NT2/D1 (cell line): ENCODE data around the gene CCAR1.

ENCODE experiments used
- YY1 ChIP-seq: IDR thresholded peaks from 2 replicates; pipeline ENCODE4 v1.6.1; 2011; ENCODE audit not compliant: insufficient read length, insufficient read depth
- ZNF274 ChIP-seq: IDR thresholded peaks from 2 replicates; pipeline ENCODE4 v1.6.1; 2011; ENCODE audit warnings: mild to moderate bottlenecking, low read depth, low read length

DNA sequence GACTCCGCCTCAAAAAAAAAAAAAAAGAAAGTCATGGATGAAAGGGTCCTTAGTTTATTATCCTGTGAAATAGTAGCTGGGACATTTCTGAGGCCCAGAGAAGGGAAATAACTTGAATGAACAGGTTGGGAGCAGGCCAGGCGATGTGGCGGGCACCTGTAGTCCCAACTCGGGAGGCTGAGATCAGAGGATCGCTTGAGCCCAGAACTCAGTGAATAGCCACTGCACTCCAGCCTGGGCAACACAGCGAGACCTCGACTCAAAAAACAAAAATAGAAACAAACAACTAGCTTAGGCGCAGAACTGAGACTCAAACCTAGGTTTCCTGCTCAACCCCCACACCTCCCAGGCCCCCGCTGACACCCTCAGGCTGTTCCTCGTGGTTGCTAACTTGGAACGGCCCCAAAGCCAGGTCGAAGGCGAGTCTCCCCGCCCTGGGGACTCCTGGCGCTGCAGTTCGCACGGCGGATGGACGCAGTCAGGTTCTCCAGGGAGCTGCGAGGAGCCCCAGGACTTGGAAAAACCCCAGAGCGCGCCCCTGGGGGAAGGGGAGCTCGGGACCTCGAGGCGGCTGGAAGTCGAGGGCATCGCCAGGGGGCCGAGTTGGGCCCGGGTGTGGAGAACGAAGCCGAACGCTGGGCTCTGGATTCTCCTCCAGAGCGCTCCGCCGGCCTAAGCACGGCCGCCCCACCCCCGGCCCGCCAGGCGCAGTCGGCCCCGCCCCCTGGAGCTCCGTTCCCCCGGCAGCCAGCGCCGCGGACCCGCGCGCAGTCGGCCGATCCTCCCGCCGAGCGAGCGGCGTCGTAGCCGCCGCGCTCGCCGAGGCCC lies 105.9 kb downstream of the CCAR1 start, which contains the start of gene STOX1:
- TF ChIP-seq YY1 (no peak), ZNF274 (no peak)
